Activated CD8-positive, alpha-beta T cell treated with anti-CD3 and anti-CD28 coated beads for 36 hours (primary cell): ENCODE results near the gene ATG9B. TPM values are rescaled to one million over a fixed set of nuclear protein-coding genes. Genes with fewer than 3 reads are reported as not detected.
A peak's percentile ranks its signal among the peaks of the same experiment; 100 is the strongest.
"Not testable (repeated sequence)": the region's sequence is repeated elsewhere in the genome, so short reads cannot be mapped to it uniquely, and the experiment has no call there.

Experiments used
- ATAC-seq: fragments of 200-7000 bp; cut with Tn5 transposase; one replicate; pipeline ENCODE4 v1.10.0; 2021; ENCODE audit warnings: mild to moderate bottlenecking, moderate library complexity
- CTCF ChIA-PET: fragments of 350-600 bp; sonication (Branson Sonifier 250); formaldehyde crosslinking; loops from one replicate; lab custom pipeline; 2021; ENCODE audit warnings: antibody characterized with exemption; lab: Charles Lee
- POLR2A ChIA-PET: fragments of 350-600 bp; sonication (Branson Sonifier 250); formaldehyde crosslinking; loops from one replicate; lab custom pipeline; 2021; ENCODE audit warnings: antibody characterized with exemption; lab: Charles Lee
- DNase-seq: peaks from one replicate; pipeline ENCODE4 v3.0.0-alpha.2; 2020
- H3K27ac Mint-ChIP-seq: one replicate; pipeline ENCODE4 v1.8.0; 2021; ENCODE audit warnings: mild to moderate bottlenecking, mixed read lengths
- H3K27me3 Mint-ChIP-seq: one replicate; pipeline ENCODE4 v1.8.0; 2021; ENCODE audit warnings: mixed read lengths
- H3K36me3 Mint-ChIP-seq: one replicate; pipeline ENCODE4 v1.8.0; 2021; ENCODE audit warnings: low read depth, mixed read lengths
- H3K4me1 Mint-ChIP-seq: one replicate; pipeline ENCODE4 v1.8.0; 2021; ENCODE audit warnings: low read depth, mixed read lengths
- H3K4me3 Mint-ChIP-seq: one replicate; pipeline ENCODE4 v1.8.0; 2021; ENCODE audit warnings: mild to moderate bottlenecking, moderate library complexity, mixed read lengths
- H3K9me3 Mint-ChIP-seq: one replicate; pipeline ENCODE4 v1.8.0; 2021; ENCODE audit warnings: mixed read lengths
- CTCF ChIP-seq: fragments of 200-600 bp; IDR thresholded peaks from one replicate; pipeline ENCODE4 v1.8.0; 2022; ENCODE audit warnings: antibody characterized with exemption, mild to moderate bottlenecking
- intact Hi-C: fragments of 100-400 bp; cut with micrococcal nuclease; formaldehyde crosslinking; loops from one replicate; pipeline ENCODE4 v1.10.0; 2022
- total RNA-seq, 2 experiments: library from RNA; stranded (reverse); gene quantifications; one replicate each; pipeline ENCODE4 v1.2.3, GENCODE V29; 2021

Gene ATG9B
- total RNA-seq, 2 experiments from 2014 or later = 12.6 to 14.0 TPM

GRCh38 chr7:151028131-151028947, 4.0 kb upstream of the ATG9B start, which contains the start of gene ABCB8:
TSS of gene ABCB8 (plus strand) at chr7:151028450. CDS start at chr7:151028516, 66 bp downstream.
- Mint-ChIP-seq H3K27ac (peak within 1 kb of the TSS; percentile 95), H3K4me3 (peak within 1 kb of the TSS; percentile 88), H3K36me3 (peaks cover 4% of the 10 kb centered on the region), H3K27me3 (no peaks in the 10 kb centered on the region), H3K4me1 (peaks cover 17% of the 10 kb centered on the region), H3K9me3 (no peaks in the 10 kb centered on the region)
- DNase-seq = peak; percentile 99
- CTCF ChIA-PET = interaction anchor here (0.9 to 8.4 kb wide), 13 partner anchors 10 to 89 kb away, joined by 3 to 73 read pairs (median 4); partner anchors contain the start of gene SLC4A2
- intact Hi-C loops = loop anchor here (2.0 kb wide), 1 partner anchor 30 kb away; the partner anchor contains the start of gene SLC4A2
- POLR2A ChIA-PET = interaction anchor here (1.2 to 1.9 kb wide), 5 partner anchors 9 to 55 kb away, joined by 3 to 20 read pairs (median 7); partner anchors contain the start of gene TMUB1
- TF ChIP-seq CTCF = peak; percentile 55
- ATAC-seq = peak; percentile 95

- intact Hi-C loops = loop anchor here (2.0 kb wide), 1 partner anchor 31 kb away; the partner anchor contains the start of gene SLC4A2
- Mint-ChIP-seq H3K27ac (peak overlapping the region; percentile 95), H3K4me1 (peaks cover 17% of the 10 kb centered on the region), H3K4me3 (peak overlapping the region; percentile 88)
- peak; percentile 1 for ATAC-seq
- H3K36me3 Mint-ChIP-seq, H3K27me3 Mint-ChIP-seq, H3K9me3 Mint-ChIP-seq, DNase-seq: not testable (repeated sequence)
- CTCF ChIA-PET = interaction anchor here (0.9 to 8.4 kb wide), 11 partner anchors 11 to 85 kb away, joined by 3 to 73 read pairs (median 4); partner anchors contain the start of gene SLC4A2
- POLR2A ChIA-PET = interaction anchor here (1.2 to 1.9 kb wide), 5 partner anchors 9 to 56 kb away, joined by 3 to 20 read pairs (median 7); partner anchors contain the start of gene TMUB1
These were observed 3.4 kb upstream of the ATG9B start for GRCh38 chr7:151027728-151028130.

- H3K36me3 Mint-ChIP-seq, intact Hi-C loops, DNase-seq, H3K9me3 Mint-ChIP-seq, ATAC-seq, H3K27me3 Mint-ChIP-seq: not testable (repeated sequence)
- H3K27ac Mint-ChIP-seq = peak overlapping the region; percentile 95
- H3K4me3 Mint-ChIP-seq = peak overlapping the region; percentile 88
- peaks cover 17% of the 10 kb centered on the region for H3K4me1 Mint-ChIP-seq
- POLR2A ChIA-PET = interaction anchor here (1.0 to 1.6 kb wide), 4 partner anchors 8 to 63 kb away, joined by 3 to 20 read pairs (median 4); partner anchors contain the start of gene TMUB1
- CTCF ChIA-PET = interaction anchor here (1.0 to 8.4 kb wide), 4 partner anchors 11 to 86 kb away, joined by 3 to 73 read pairs (median 16); no protein-coding TSS in a partner anchor
These were observed 2.8 kb upstream of the ATG9B start for GRCh38 chr7:151026771-151027727.

DNA sequence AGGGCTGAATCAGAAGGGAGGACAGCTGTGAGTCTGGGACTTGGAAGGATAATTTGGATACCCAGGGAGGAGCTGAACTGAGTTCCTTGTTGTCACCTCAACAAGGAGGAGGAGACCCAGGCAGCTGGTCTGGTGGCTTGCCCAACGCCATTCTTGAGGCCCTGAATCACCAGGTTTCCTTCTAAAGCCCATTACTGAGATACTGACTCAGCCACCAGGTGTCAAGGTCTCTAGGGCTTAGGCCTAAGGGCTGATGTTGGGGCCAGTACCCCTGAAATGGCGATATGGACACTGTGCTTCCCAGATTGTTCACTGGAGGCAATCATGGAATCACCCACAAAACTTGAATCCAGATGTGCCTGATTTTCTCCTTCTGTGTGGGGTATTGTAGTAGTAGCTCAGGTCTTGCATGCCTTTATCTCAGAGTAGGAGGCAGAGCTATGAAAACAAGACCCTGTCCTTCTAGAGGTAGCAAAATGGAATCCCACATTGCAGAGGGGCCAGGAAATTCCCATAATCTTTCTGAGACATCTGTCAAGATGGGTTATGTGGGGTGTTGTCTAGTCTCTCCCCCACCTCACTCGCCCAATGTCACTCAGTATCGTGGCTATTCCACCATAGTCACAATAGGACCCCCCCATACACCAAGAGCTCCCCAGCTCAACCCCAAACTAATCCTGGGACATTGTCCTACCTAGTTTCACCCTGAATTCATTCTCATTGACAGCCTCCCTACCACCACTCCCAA, 1.8 kb upstream of the ATG9B start:
- no peak for TF ChIP-seq CTCF
- intact Hi-C loops = no loop called here
- no peak overlapping the region for H3K4me3 Mint-ChIP-seq
- POLR2A ChIA-PET = interaction anchor here (1.0 to 1.5 kb wide), 3 partner anchors 11 to 62 kb away, joined by 3 to 4 read pairs (median 4); no protein-coding TSS in a partner anchor
- CTCF ChIA-PET = interaction anchor here (8.4 kb wide), 1 partner anchor 10 kb away, joined by 73 read pairs; no protein-coding TSS in a partner anchor
- H3K36me3 Mint-ChIP-seq = peaks cover 4% of the 10 kb centered on the region
- H3K9me3 Mint-ChIP-seq = no peaks in the 10 kb centered on the region
- peaks cover 17% of the 10 kb centered on the region for H3K4me1 Mint-ChIP-seq
- no peak overlapping the region for H3K27ac Mint-ChIP-seq
- H3K27me3 Mint-ChIP-seq = no peaks in the 10 kb centered on the region
- no peak for DNase-seq
- no peak for ATAC-seq

GRCh38 chr7:151023232-151023631, 1.1 kb downstream of the ATG9B start:
- intact Hi-C loops = no loop called here
- ChIA-PET POLR2A (no interaction called here), CTCF (interaction anchor here (2.0 kb wide), 1 partner anchor 12 kb away, joined by 6 read pairs; no protein-coding TSS in a partner anchor)
- Mint-ChIP-seq H3K4me3 (no peak overlapping the region), H3K27ac (no peak overlapping the region), H3K9me3 (no peaks in the 10 kb centered on the region), H3K27me3 (peaks cover 9% of the 10 kb centered on the region), H3K36me3 (no peaks in the 10 kb centered on the region), H3K4me1 (peaks cover 17% of the 10 kb centered on the region)
- ATAC-seq = no peak
- no peak for TF ChIP-seq CTCF
- no peak for DNase-seq
